Lung (tissue), 5 donors: ENCODE data around the gene OR2L3. TPM values are rescaled to one million over a fixed set of nuclear protein-coding genes. Genes with fewer than 3 reads are reported as not detected.

ENCODE experiments used
- polyA plus RNA-seq, 2 donors: library from polyadenylated mRNA; stranded (reverse); fragments of 200-250 nt; gene quantifications; one replicate each; pipeline ENCODE4 v1.2.1, GENCODE V29; 2013
- small RNA-seq: library from RNA; depleted of rRNA; stranded (forward); fragments of <200 nt; gene quantifications from one replicate; pipeline ENCODE3, GENCODE V24; 2014; ENCODE audit warnings: low replicate concordance
- total RNA-seq, 2 donors: library from RNA; depleted of rRNA in 1 of 2; stranded (reverse); fragments of >200 nt in 1 of 2; gene quantifications; one replicate each; pipeline ENCODE4 v1.2.1, GENCODE V29; 2014 to 2021
- donor health status: Bipolar disorder and iron deficiency.
- donor health status: healthy.
- donor health status: DM: yes; HTN: yes; CAD: no.

OR2L3 gene
- total and polyA plus RNA-seq, 4 donors = not detected

Small RNA genes within 50 kb of the gene (small RNA-seq; reads per million reads assigned to genes)
- gene RF00019 = not detected

Other genes with a start within 250 kb of the OR2L3 start
- gene OR14A16, start 222.7 kb upstream of the OR2L3 start, total RNA-seq = not detected
- gene OR14A16, start 222.7 kb upstream of the OR2L3 start, polyA plus RNA-seq = not detected
- gene OR11L1, start 204.9 kb upstream of the OR2L3 start, total RNA-seq = not detected
- gene OR11L1, start 204.9 kb upstream of the OR2L3 start, polyA plus RNA-seq = not detected
- gene TRIM58, start 189.6 kb upstream of the OR2L3 start, total RNA-seq = 1 to 10 TPM; 2.2 to 9.4 TPM
- gene TRIM58, start 189.6 kb upstream of the OR2L3 start, polyA plus RNA-seq = under 1 TPM; 0.71 to 0.92 TPM
- 1 to 10 TPM; 1.1 to 2.0 TPM for gene OR2W3, start 151.2 kb upstream of the OR2L3 start, total RNA-seq
- under 1 TPM; 0.31 to 0.35 TPM for gene OR2W3, start 151.2 kb upstream of the OR2L3 start, polyA plus RNA-seq
- gene OR2T8, start 126.6 kb upstream of the OR2L3 start, total RNA-seq = under 1 TPM in 1 of 2 donors, not detected in 1; 0.21 TPM
- under 1 TPM in 1 of 2 donors, not detected in 1; 0.16 TPM for gene OR2T8, start 126.6 kb upstream of the OR2L3 start, polyA plus RNA-seq
- not detected for gene OR2AJ1, start 121.9 kb upstream of the OR2L3 start, total RNA-seq
- not detected for gene OR2AJ1, start 121.9 kb upstream of the OR2L3 start, polyA plus RNA-seq
- not detected for gene OR2L8, start 98.0 kb upstream of the OR2L3 start, total RNA-seq
- gene OR2L8, start 98.0 kb upstream of the OR2L3 start, polyA plus RNA-seq = not detected
- gene OR2AK2, start 81.6 kb upstream of the OR2L3 start, total RNA-seq = not detected
- gene OR2AK2, start 81.6 kb upstream of the OR2L3 start, polyA plus RNA-seq = not detected
- not detected for gene OR2L5, start 33.2 kb upstream of the OR2L3 start, total RNA-seq
- not detected for gene OR2L5, start 33.2 kb upstream of the OR2L3 start, polyA plus RNA-seq
- gene OR2L2, start 16.8 kb upstream of the OR2L3 start, total RNA-seq = under 1 TPM in 1 of 2 donors, not detected in 1; 0.09 TPM
- gene OR2L2, start 16.8 kb upstream of the OR2L3 start, polyA plus RNA-seq = not detected
- not detected for gene OR2L13, start 48.3 kb downstream of the OR2L3 start, total RNA-seq
- gene OR2L13, start 48.3 kb downstream of the OR2L3 start, polyA plus RNA-seq = under 1 TPM in 1 of 2 donors, not detected in 1; 0.03 TPM
- gene OR2M5, start 98.3 kb downstream of the OR2L3 start, total RNA-seq = not detected
- gene OR2M5, start 98.3 kb downstream of the OR2L3 start, polyA plus RNA-seq = not detected
- gene OR2M2, start 128.0 kb downstream of the OR2L3 start, total RNA-seq = not detected
- gene OR2M2, start 128.0 kb downstream of the OR2L3 start, polyA plus RNA-seq = not detected
- gene OR2M3, start 150.4 kb downstream of the OR2L3 start, total RNA-seq = not detected
- gene OR2M3, start 150.4 kb downstream of the OR2L3 start, polyA plus RNA-seq = not detected
- not detected for gene OR2M4, start 184.6 kb downstream of the OR2L3 start, total RNA-seq
- gene OR2M4, start 184.6 kb downstream of the OR2L3 start, polyA plus RNA-seq = not detected
- not detected for gene OR2T33, start 231.1 kb downstream of the OR2L3 start, total RNA-seq
- not detected for gene OR2T33, start 231.1 kb downstream of the OR2L3 start, polyA plus RNA-seq